ENCODE measurements around the gene ZNF23. TPM values are rescaled to one million over a fixed set of nuclear protein-coding genes. Genes with fewer than 3 reads are reported as not detected.

ZNF23 gene
- total RNA-seq, 4 donors from 2014 or later = 5.9 to 13.8 (median 9.5) TPM

- H3K9me3 ChIP-seq = no peaks in the 10 kb centered on the region
- H3K4me1 ChIP-seq = no peaks in the 10 kb centered on the region
- DNase-seq = no peak
- no peak for TF ChIP-seq CTCF (IDR thresholded peaks at IDR 0.05)
- no peak for TF ChIP-seq POLR2A (IDR thresholded peaks at IDR 0.05)
- no peaks in the 10 kb centered on the region for H3K27me3 ChIP-seq
- intact Hi-C loops (cut with DNase I) = no loop called here
- H3K27ac ChIP-seq = no peak overlapping the region
- H3K4me3 ChIP-seq (replicated peaks in 1 of 3) = no peak overlapping the region
- H3K36me3 ChIP-seq = no peaks in the 10 kb centered on the region
- 42 to 54% methylated on average over 3 of the region's 3 CpGs for WGBS, 2 donors
Observed at GRCh38 chr16:71439523-71439922, 22.5 kb downstream of the ZNF23 start.

- 80 to 85% methylated on average over 7 of the region's 7 CpGs for WGBS, 2 donors
- no peak for TF ChIP-seq POLR2A (IDR thresholded peaks at IDR 0.05)
- no peak for TF ChIP-seq CTCF (IDR thresholded peaks at IDR 0.05)
Observed at GRCh38 chr16:71436473-71436872, 25.6 kb downstream of the ZNF23 start.

GRCh38 chr16:71432906-71433305 is 29.1 kb downstream of the ZNF23 start:
- Histone ChIP-seq H3K9me3 (no peaks in the 10 kb centered on the region), H3K36me3 (no peaks in the 10 kb centered on the region), H3K27ac (no peak overlapping the region), H3K4me3 (replicated peaks in 1 of 3) (no peak overlapping the region), H3K27me3 (no peaks in the 10 kb centered on the region), H3K4me1 (no peaks in the 10 kb centered on the region)
- intact Hi-C loops (cut with DNase I) = no loop called here
- TF ChIP-seq CTCF (IDR thresholded peaks at IDR 0.05) (no peak), POLR2A (IDR thresholded peaks at IDR 0.05) (no peak)
- 84 to 87% methylated on average over 6 of the region's 6 CpGs for WGBS, 2 donors
- no peak for DNase-seq

More at GRCh38 chr16:71436473-71436872, 25.6 kb downstream of the ZNF23 start:
- no peaks in the 10 kb centered on the region for H3K9me3 ChIP-seq
- H3K36me3 ChIP-seq = no peaks in the 10 kb centered on the region
- intact Hi-C loops (cut with DNase I) = no loop called here
- no peak overlapping the region for H3K27ac ChIP-seq
- DNase-seq = no peak
- H3K27me3 ChIP-seq = no peaks in the 10 kb centered on the region
- no peaks in the 10 kb centered on the region for H3K4me1 ChIP-seq
- no peak overlapping the region for H3K4me3 ChIP-seq (replicated peaks in 1 of 3)

GRCh38 chr16:71431991-71432390 is 30.1 kb downstream of the ZNF23 start:
- Histone ChIP-seq H3K4me1 (no peaks in the 10 kb centered on the region), H3K4me3 (replicated peaks in 1 of 3) (no peak overlapping the region), H3K27ac (no peak overlapping the region), H3K9me3 (no peaks in the 10 kb centered on the region), H3K36me3 (no peaks in the 10 kb centered on the region), H3K27me3 (no peaks in the 10 kb centered on the region)
- DNase-seq = no peak
- intact Hi-C loops (cut with DNase I) = no loop called here
- TF ChIP-seq CTCF (IDR thresholded peaks at IDR 0.05) (no peak), POLR2A (IDR thresholded peaks at IDR 0.05) (no peak)
- WGBS, 2 donors = 86 to 93% methylated on average over 9 of the region's 9 CpGs

GRCh38 chr16:71431176-71431575 is 30.9 kb downstream of the ZNF23 start:
- intact Hi-C loops (cut with DNase I) = no loop called here
- H3K36me3 ChIP-seq = no peaks in the 10 kb centered on the region
- H3K27ac ChIP-seq = no peak overlapping the region
- DNase-seq = no peak
- H3K4me3 ChIP-seq (replicated peaks in 1 of 3) = no peak overlapping the region
- H3K9me3 ChIP-seq = no peaks in the 10 kb centered on the region
- no peaks in the 10 kb centered on the region for H3K27me3 ChIP-seq
- 80 to 85% methylated on average over 14 of the region's 14 CpGs for WGBS, 2 donors
- no peaks in the 10 kb centered on the region for H3K4me1 ChIP-seq
- TF ChIP-seq CTCF (IDR thresholded peaks at IDR 0.05) = no peak
- TF ChIP-seq POLR2A (IDR thresholded peaks at IDR 0.05) = no peak

All from thyroid gland (tissue), 4 donors.